ENCODE results near the gene SIDT1. TPM values are rescaled to one million over a fixed set of nuclear protein-coding genes. Genes with fewer than 3 reads are reported as not detected.

SIDT1 gene
- total RNA-seq, 4 donors from 2014 or later: 0.13 to 2.7 (median 0.99) TPM

GRCh38 chr3:113588806-113589205 is 56.5 kb downstream of the SIDT1 start:
- intact Hi-C loops (cut with DNase I; ENCODE audit: low total_unique reads): no loop called here
- H3K4me3 ChIP-seq (ENCODE audit: low read depth, poor library complexity, severe bottlenecking): no peak overlapping the region
- TF ChIP-seq CTCF (IDR thresholded peaks at IDR 0.05) (no peak), POLR2A (IDR thresholded peaks at IDR 0.05) (no peak)
- no peak for DNase-seq (ENCODE audit: low spot score in 2 of 2)
- WGBS, 2 donors: 91 to 96% methylated on average over 2 of the region's 2 CpGs

- no peak overlapping the region for H3K4me3 ChIP-seq (ENCODE audit: low read depth, poor library complexity, severe bottlenecking)
- no peak for TF ChIP-seq CTCF (IDR thresholded peaks at IDR 0.05)
- TF ChIP-seq POLR2A (IDR thresholded peaks at IDR 0.05): no peak
- 35 to 45% methylated on average over 1 of the region's 1 CpG for WGBS, 2 donors
- DNase-seq (ENCODE audit: low spot score in 2 of 2): no peak
- intact Hi-C loops (cut with DNase I; ENCODE audit: low total_unique reads): no loop called here
Measured at GRCh38 chr3:113589971-113590370, 57.6 kb downstream of the SIDT1 start.

- intact Hi-C loops (cut with DNase I; ENCODE audit: low total_unique reads): no loop called here
- H3K4me3 ChIP-seq (ENCODE audit: low read depth, poor library complexity, severe bottlenecking): no peak overlapping the region
- TF ChIP-seq CTCF (IDR thresholded peaks at IDR 0.05) (no peak), POLR2A (IDR thresholded peaks at IDR 0.05) (no peak)
- 52 to 83% methylated on average over 1 of the region's 1 CpG for WGBS, 2 donors
- DNase-seq (ENCODE audit: low spot score in 2 of 2): no peak
Measured at GRCh38 chr3:113590983-113591382, 58.6 kb downstream of the SIDT1 start.

GRCh38 chr3:113594066-113594465 is 61.7 kb downstream of the SIDT1 start:
- TF ChIP-seq CTCF (IDR thresholded peaks at IDR 0.05): no peak
- no peak for TF ChIP-seq POLR2A (IDR thresholded peaks at IDR 0.05)
- no peak for DNase-seq (ENCODE audit: low spot score in 2 of 2)
- 71 to 79% methylated on average over 2 of the region's 2 CpGs for WGBS, 2 donors
- no peak overlapping the region for H3K4me3 ChIP-seq (ENCODE audit: low read depth, poor library complexity, severe bottlenecking)
- intact Hi-C loops (cut with DNase I; ENCODE audit: low total_unique reads): no loop called here

- no peak for DNase-seq (ENCODE audit: low spot score in 2 of 2)
- H3K4me3 ChIP-seq (ENCODE audit: low read depth, poor library complexity, severe bottlenecking): no peak overlapping the region
- intact Hi-C loops (cut with DNase I; ENCODE audit: low total_unique reads): no loop called here
- 54 to 59% methylated on average over 4 of the region's 4 CpGs for WGBS, 2 donors
- TF ChIP-seq POLR2A (IDR thresholded peaks at IDR 0.05) (no peak), CTCF (IDR thresholded peaks at IDR 0.05) (no peak)
Measured at GRCh38 chr3:113597596-113598354, 65.4 kb downstream of the SIDT1 start.
